GOT3 (cell line): ENCODE results near the gene TGM1.

ENCODE experiments used
- DNase-seq: peaks from one replicate; lab custom pipeline; 2025; ENCODE audit warnings: mixed read lengths; lab: John Stamatoyannopoulos, UW

TGM1 gene

DNA sequence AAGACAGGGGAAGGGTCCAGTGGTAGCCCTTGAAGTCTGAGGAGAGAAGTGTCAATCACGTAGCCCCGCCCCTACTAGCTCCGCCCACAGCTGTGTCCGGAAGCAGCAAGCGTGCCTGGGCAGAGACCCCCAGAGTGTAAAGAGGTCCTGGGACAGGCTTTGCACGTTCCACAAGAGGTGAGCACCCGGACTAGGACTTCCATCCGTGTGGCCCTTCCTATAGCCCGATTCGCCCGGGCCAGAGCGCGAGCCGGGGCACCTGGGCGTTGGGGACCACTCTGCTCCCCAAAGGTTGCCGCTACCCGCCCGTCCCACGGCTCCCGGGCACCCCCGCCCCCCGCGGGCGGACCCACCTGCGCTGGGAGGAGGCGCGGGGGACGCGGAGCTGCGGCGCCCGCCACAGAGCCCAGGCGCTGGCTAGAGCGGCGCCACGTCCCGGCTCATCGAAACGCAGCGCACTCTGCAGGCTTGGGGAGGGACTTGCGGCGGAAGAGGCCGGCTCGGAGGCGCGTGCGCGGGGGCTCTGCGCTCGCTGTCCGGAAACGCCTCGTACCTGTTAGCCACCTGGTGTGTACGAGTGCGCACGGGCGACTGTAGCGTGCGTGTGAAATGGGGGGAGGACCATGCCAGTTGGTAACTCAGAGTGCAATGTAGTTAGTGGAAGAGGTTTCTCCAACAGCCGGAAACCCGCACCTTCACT, 8.3 kb upstream of the TGM1 start, which contains the start of gene RABGGTA:
TSS of gene RABGGTA (minus strand) at position 464 of the 700 bp plus-strand sequence. CDS start 482 bp downstream, outside the sequence.
- peak; percentile 16 for DNase-seq

GRCh38 chr14:24270537-24271133, 7.7 kb upstream of the TGM1 start:
- DNase-seq, result no peak

DNA sequence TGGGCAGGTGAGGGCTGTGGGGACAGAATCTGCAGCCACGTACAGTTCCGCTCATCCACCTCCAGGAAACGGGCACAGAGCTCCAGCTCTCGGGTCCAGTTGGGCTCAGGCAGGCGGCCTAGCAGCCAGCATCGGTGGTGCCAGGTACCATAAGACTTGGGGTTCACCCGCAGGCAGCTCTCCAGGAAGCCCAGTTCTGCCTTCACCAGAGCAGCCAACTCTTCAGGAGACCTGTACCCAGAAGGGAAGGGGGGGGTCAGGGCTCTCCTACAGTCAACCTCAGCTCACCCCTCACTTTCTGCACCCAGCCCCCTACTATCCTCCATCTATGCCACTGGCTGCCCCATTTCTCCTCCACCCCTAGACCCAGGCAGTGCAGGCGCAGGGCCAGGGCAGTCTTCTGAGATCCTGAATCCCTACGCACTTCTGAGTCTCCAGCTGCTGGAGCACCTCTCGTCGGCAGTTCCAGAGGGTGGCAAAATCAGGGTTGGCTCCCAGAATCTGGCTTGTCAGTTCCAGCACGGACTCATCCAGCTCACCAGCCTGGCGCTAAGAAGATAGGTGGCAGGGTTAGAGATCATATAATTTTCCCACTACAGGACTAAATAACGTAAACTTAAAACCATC, 7.0 kb upstream of the TGM1 start:
- no peak for DNase-seq

DNA sequence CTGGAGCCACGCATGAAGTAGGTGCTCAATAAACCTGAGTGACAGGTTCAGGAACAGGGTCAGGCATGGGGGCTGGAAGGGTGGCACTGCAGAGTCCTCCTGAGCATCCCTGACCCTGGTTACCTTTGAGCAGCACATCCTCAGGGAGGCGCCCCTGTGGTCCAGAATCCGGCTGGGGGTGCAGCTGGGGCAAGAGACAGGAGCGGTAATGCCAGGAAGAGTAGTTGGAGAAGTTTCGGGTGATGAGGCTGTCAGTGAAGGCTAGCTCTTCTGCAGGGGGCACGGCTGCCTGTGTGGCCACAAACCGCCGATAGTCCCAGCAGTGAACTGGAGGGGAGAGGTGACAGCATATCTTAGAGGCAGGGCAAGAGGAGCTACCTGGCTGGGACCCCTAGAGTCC, 6.4 kb upstream of the TGM1 start:
- DNase-seq, result no peak

- DNase-seq, result no peak
These were observed 5.2 kb upstream of the TGM1 start for GRCh38 chr14:24268225-24268624.

DNA sequence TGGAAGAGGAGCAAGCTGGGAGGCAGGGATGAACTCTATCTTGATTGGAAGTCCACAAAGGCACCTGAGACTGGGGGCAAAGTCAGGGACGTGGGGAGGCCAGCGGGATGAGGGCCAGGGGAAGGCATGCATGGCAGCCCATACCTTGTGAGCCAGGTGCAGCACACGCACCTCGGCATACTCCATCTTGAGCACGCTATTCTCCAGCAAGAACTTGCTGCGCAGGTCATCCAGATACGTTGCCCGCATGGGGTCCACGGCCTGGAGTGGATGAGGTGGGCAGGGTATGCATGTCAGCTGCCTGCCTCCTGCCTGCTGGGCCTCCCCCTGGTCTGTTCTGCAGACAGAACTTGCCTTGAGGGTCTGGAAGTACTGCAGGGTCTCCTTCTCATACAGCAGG, 4.5 kb upstream of the TGM1 start:
- no peak for DNase-seq

DNA sequence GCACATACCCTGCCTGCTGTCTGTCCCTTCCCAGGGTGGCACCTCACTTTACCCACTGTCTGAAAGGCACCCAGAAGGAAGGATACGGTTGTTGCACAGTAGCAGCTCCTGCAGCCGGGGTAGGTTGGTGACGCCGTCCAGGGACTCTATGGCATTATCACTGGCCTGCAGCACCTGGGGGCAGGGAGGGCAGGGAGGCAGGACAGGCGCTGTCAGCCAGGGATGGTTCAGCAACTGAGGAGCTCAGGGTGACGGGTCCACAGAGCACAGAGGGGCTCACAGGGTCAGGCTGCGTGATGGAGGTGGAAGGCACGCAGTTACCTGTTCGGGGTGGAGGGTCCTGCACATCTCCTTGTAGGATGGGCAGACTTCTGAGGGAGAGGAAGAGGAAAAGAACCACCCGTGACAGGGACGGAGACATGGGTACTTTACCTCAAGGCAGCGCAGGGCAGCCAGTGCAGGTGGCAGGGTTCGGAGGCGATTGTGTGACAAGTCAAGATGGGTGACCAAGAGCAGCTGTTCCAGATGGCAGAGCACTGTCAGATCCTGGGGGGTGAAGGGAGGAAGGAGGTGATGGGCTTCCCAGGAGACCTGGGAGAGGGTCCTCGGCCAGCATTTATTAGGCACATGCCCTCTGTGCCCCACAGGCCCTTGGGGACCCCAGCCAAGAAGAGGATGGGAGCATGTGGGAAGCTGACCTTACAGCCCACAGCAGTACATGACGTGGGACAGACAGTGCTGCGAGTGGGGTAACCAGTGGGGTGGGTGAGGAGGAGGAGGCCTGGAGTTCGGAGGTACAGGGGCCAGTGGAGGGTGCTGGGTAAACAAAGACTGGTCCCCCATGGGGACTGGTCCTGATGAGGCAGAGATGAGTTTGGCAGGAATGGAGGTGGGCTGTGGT, 3.6 kb upstream of the TGM1 start:
- DNase-seq, result no peak

DNA sequence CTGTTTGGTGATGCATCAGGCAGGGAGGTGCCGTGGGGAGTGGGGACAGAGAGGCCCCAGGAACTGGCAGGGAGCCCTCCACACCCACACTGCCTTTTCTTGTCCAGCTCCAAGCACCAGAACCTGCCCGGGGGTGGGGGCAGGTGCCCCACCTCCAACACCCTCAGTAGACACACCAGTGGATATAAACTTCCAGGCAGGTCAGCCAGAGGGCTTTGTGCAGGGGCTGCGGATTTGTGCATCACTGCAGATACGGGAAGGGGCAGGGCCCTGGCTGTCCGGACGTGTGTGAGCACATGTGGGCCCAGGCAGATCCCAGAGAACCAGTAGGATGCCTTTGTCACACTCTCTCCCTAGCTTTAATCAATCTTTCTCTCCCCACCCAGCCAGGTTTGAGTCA, 1.3 kb upstream of the TGM1 start:
- DNase-seq, result no peak

- no peak for DNase-seq
These were observed 871 bp upstream of the TGM1 start for GRCh38 chr14:24263848-24264247.

GRCh38 chr14:24261969-24262327, 1.0 kb downstream of the TGM1 start:
- no peak for DNase-seq

GRCh38 chr14:24261256-24261968, 1.6 kb downstream of the TGM1 start:
- no peak for DNase-seq

- no peak for DNase-seq
These were observed 2.2 kb downstream of the TGM1 start for GRCh38 chr14:24260780-24261157.

- no peak for DNase-seq
These were observed 2.8 kb downstream of the TGM1 start for GRCh38 chr14:24260026-24260779.

DNA sequence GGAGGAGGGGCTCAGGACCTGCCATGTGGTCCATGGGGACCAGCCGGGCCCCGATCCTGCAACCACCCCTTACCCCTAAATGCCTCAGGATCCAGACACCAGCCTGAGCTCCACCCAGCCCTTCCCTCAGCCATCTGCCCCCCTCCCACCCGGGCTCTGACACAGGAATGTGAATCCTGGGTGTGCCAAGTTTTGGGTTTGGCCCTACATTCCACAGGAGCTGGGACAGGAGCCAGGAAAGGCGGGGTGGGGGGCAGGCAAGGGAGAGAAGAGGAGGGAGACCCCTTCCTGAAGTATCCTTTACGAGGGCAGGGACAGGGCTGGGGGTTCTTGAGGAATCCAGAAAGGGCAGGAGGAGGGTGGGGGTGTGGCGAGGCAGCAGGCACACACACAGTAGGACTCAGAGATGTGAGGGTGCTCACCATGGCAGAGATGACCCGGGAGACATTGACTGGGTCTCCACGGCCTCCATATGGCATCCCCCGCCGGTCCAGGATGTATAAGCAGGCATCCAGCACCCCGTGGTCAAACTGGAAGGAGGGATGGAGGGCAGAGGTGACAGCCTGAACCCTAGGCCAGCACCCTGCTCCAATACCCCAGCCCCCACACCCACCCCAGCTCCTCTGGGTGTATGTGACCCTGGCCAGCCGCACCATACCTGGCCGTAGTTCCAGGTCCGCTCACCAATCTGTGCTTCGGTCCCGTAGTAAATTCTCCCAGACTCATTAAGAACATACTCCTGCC, 3.5 kb downstream of the TGM1 start:
- DNase-seq, result no peak

DNA sequence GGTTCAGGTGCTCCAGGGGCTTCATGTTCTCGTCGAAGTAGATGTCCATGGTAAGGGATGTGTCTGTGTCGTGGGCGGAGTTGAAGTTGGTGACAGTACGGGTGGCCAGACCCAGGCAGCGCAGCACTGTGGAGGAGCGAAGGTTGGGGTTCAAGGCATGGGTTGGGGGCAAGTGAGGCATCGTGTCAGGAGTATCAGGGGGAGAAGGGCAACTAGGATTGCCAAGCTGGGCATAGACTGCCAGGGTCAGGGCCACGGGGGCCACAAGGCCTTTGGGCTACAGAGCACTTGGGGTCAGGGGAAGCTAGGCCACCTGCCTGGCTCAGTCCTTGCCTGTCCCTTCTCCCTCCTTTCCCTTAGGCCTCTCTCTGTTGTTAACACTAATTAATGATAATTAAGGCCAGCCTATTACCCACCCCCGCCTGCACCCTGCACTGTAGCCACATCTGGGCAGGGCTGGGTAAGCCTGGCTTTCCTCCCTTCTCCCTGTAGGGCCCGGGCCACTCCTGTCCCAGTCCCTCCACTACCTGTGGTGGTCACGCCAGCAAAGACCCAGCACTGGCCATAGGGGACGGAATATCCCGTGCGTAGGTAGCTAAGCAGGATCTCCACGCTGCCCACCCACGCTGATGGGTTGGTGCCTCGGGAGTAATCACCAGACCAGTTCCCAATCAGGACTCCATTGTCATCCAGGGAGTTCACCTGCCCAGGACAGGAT, 4.3 kb downstream of the TGM1 start:
- no peak for DNase-seq

GRCh38 chr14:24258119-24258518, 4.9 kb downstream of the TGM1 start:
- no peak for DNase-seq

DNA sequence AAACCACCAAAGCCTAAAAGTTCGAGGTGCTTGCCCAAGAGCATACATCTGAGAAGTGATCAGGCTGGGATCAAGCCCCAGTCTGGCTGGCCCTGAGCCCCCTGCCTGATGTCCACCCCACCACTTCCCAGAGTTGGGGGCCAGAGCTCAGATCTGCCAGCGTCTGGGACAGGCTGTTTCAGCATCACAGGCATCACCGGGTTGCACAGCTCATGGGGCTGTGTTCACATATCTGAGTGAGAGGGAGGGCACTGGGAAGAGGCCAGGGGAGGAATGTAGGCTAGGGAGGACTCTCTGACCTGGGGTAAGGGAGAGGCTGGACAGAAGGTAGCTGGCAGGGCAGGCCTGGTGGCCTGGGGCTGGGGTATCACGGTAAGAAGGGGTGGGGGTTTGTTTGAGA, 6.0 kb downstream of the TGM1 start:
- no peak for DNase-seq

GRCh38 chr14:24255931-24256711, 6.9 kb downstream of the TGM1 start:
- DNase-seq, result no peak

GRCh38 chr14:24255438-24255837, 7.5 kb downstream of the TGM1 start:
- no peak for DNase-seq
